HepG2 (cell line): ENCODE data around the gene COL18A1. TPM values are rescaled to one million over a fixed set of nuclear protein-coding genes. Genes with fewer than 3 reads are reported as not detected.
A peak's percentile ranks its signal among the peaks of the same experiment; 100 is the strongest.

Experiments
- AKNA ChIP-seq: sonication (generic); formaldehyde crosslinking; IDR thresholded peaks from 2 replicates; pipeline ENCODE4 v1.4.0; 2020; ENCODE audit warnings: missing genetic modification reagents, borderline replicate concordance
- EP300 ChIP-seq, 3 experiments: sonication (generic) in 1 of 3; formaldehyde crosslinking in 1 of 3; IDR thresholded peaks; 2 replicates each; pipeline versions ENCODE4 v1.5.1 to v1.6.1; 2011 to 2020; ENCODE audit warnings: low read depth in 2 of 3, low read length in 2 of 3, borderline replicate concordance in 1 of 3, improper control_type of control experiment in 1 of 3, mild to moderate bottlenecking in 1 of 3, missing genetic modification reagents in 1 of 3, moderate library complexity in 1 of 3
- FLYWCH1 ChIP-seq: sonication (generic); formaldehyde crosslinking; IDR thresholded peaks from 2 replicates; pipeline ENCODE4 v1.8.1; 2023; ENCODE audit warnings: mild to moderate bottlenecking, missing genetic modification reagents
- MEIS1 ChIP-seq: sonication (generic); formaldehyde crosslinking; IDR thresholded peaks from 2 replicates; pipeline ENCODE4 v1.9.0; 2021; ENCODE audit warnings: mild to moderate bottlenecking, missing genetic modification reagents, moderate library complexity, borderline replicate concordance
- MYNN ChIP-seq: sonication (generic); formaldehyde crosslinking; IDR thresholded peaks from 2 replicates; pipeline ENCODE4 v1.4.0; 2020; ENCODE audit warnings: mild to moderate bottlenecking, low read depth, missing genetic modification reagents
- NFYB ChIP-seq: sonication (generic); formaldehyde crosslinking; IDR thresholded peaks from 2 replicates; pipeline ENCODE4 v1.4.0; 2020; ENCODE audit warnings: missing genetic modification reagents
- NR0B2 ChIP-seq: sonication (generic); formaldehyde crosslinking; IDR thresholded peaks from 2 replicates; pipeline ENCODE4 v1.4.0; 2020; ENCODE audit warnings: mild to moderate bottlenecking, missing genetic modification reagents
- SAP130 ChIP-seq: IDR thresholded peaks from 2 replicates; pipeline ENCODE4 v1.6.1; 2016; ENCODE audit warnings: low read depth
- SOX6 ChIP-seq, 2 experiments: fragments of 450-650 bp in 1 of 2; sonication (generic) in 1 of 2; formaldehyde crosslinking in 1 of 2; IDR thresholded peaks; 2 replicates each; pipeline versions ENCODE4 v1.4.0 to v1.6.1; 2017 to 2020; ENCODE audit warnings: antibody characterized with exemption in 1 of 2, mild to moderate bottlenecking in 1 of 2, missing genetic modification reagents in 1 of 2
- SRF ChIP-seq: IDR thresholded peaks from 2 replicates; pipeline ENCODE4 v1.6.1; 2011; ENCODE audit warnings: mild to moderate bottlenecking, low read depth, low read length, moderate library complexity
- TEF ChIP-seq: sonication (generic); formaldehyde crosslinking; IDR thresholded peaks from 2 replicates; pipeline ENCODE4 v1.5.0; 2020; ENCODE audit warnings: missing genetic modification reagents
- TFE3 ChIP-seq: IDR thresholded peaks from 2 replicates; pipeline ENCODE4 v1.6.1; 2016
- ZBTB49 ChIP-seq: sonication (generic); formaldehyde crosslinking; IDR thresholded peaks from 2 replicates; pipeline ENCODE4 v1.4.0; 2020; ENCODE audit warnings: missing genetic modification reagents, borderline replicate concordance
- ZNF570 ChIP-seq: sonication (generic); formaldehyde crosslinking; IDR thresholded peaks from 2 replicates; pipeline ENCODE4 v1.4.0; 2020; ENCODE audit warnings: mild to moderate bottlenecking, missing genetic modification reagents, borderline replicate concordance
- ZNF850 ChIP-seq: sonication (generic); formaldehyde crosslinking; conservative IDR thresholded peaks from 2 replicates; pipeline ENCODE4 v1.9.0; 2021; ENCODE audit warnings: mild to moderate bottlenecking, missing genetic modification reagents
- polyA plus RNA-seq, 8 experiments: library from polyadenylated mRNA; depleted of rRNA in 3 of 8; stranded (reverse) in 7 of 8; unstranded in 1 of 8; fragments of >200 nt; fragmentation: Illumina TruSeq in 4 of 8; extraction: Trizol in 4 of 8; gene quantifications; 2 replicates each; pipeline versions ENCODE4 v1.2.1 to v1.2.3, GENCODE V29; 2011 to 2016; ENCODE audit warnings: low read depth in 4 of 8, missing spikeins in 1 of 8, mixed read lengths in 1 of 8; ENCODE audit not compliant: insufficient read depth in 1 of 8
- total RNA-seq, 5 experiments: library from RNA; depleted of rRNA; stranded (reverse); fragments of >200 nt; fragmentation: Illumina TruSeq; extraction: Trizol; gene quantifications; 2 replicates each; pipeline ENCODE4 v1.2.3, GENCODE V29; 2016; ENCODE audit warnings: low read depth in 1 of 5

The COL18A1 gene
- total and polyA plus RNA-seq, 2 of the 13 experiments (the other 11 are each of a cell fraction or from before 2014, with no cell fraction given) = 79.0 to 102 TPM

- TF ChIP-seq ZBTB49 (CRISPR knock-in tag) (no peak), SAP130 (CRISPR knock-in tag) (peak; percentile 81), SRF (no peak), EP300 (IDR thresholded peaks at IDR 0.05; ENCODE audit: low read depth in 2 of 2, low read length in 2 of 2) (no peak), EP300 (CRISPR knock-in tag; IDR thresholded peaks at IDR 0.05; ENCODE audit: borderline replicate concordance) (peak; percentile 48; the same call in 1 of the 2 replicates), ZNF850 (CRISPR knock-in tag) (no peak), FLYWCH1 (CRISPR knock-in tag) (no peak), NR0B2 (no peak; the same call in 1 of the 2 replicates), TEF (CRISPR knock-in tag) (no peak), SOX6 (IDR thresholded peaks at IDR 0.05) (no peak), SOX6 (CRISPR knock-in tag; IDR thresholded peaks at IDR 0.05) (peak; percentile 78), ZNF570 (CRISPR knock-in tag) (no peak), TFE3 (peak; percentile 50), AKNA (0 out of 2 replicates have a peak, but pooled peaks have one; percentile 66), MEIS1 (CRISPR knock-in tag) (0 out of 2 replicates have a peak, but pooled peaks have one; percentile 75), MYNN (CRISPR knock-in tag) (no peak), NFYB (CRISPR knock-in tag) (no peak)
Observed at GRCh38 chr21:45555557-45556301, 150.8 kb downstream of the COL18A1 start (continued).
